Activated CD4-positive, alpha-beta T cell treated with anti-CD3 and anti-CD28 coated beads, Interleukin-10, Interleukin-2, amounts not matched to agents 100 ng/mL and 50 ng/mL, durations not matched to agents 16 hours and 8 hours (primary cell): ENCODE data around the gene ATP2B2.
"Not testable (repeated sequence)": the region's sequence is repeated elsewhere in the genome, so short reads cannot be mapped to it uniquely, and the experiment has no call there.

Experiments used
- DNase-seq: peaks from one replicate; pipeline ENCODE4 v3.0.0-alpha.2; 2020

ATP2B2 gene

GRCh38 chr3:10505050-10505790 is at the start of gene ATP2B2:
Gene ATP2B2 (minus strand): TSS chr3:10505586. CDS start chr3:10449543, 56,043 bp downstream.
- no peak for DNase-seq

- DNase-seq: no peak
Measured at GRCh38 chr3:10554746-10555145, 49.4 kb upstream of the ATP2B2 start.

DNA sequence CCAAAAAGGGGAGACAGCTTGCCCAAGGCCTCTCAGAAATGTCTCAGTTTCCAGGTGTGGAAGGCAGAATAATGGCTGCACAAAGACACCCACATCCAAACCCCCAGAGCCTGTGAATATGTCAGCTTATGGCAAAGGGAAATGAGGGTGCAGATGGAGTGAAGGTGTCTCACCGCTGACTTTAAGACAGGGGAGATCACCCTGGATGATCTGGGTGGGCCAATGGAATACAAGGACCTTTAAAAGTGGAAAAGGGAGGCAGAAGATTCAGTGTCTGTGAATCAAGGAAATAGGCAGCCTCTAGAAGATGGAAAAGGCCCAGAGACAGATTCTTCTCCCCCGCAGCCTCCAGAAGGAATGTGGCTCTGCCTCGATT is 48.8 kb upstream of the ATP2B2 start:
- DNase-seq: no peak

GRCh38 chr3:10553591-10554235 is 48.3 kb upstream of the ATP2B2 start:
- no peak for DNase-seq

- DNase-seq: peak; percentile 68
Measured at GRCh38 chr3:10552631-10552943, 47.2 kb upstream of the ATP2B2 start.

GRCh38 chr3:10551821-10552630 is 46.6 kb upstream of the ATP2B2 start:
- DNase-seq: peak; percentile 91

DNA sequence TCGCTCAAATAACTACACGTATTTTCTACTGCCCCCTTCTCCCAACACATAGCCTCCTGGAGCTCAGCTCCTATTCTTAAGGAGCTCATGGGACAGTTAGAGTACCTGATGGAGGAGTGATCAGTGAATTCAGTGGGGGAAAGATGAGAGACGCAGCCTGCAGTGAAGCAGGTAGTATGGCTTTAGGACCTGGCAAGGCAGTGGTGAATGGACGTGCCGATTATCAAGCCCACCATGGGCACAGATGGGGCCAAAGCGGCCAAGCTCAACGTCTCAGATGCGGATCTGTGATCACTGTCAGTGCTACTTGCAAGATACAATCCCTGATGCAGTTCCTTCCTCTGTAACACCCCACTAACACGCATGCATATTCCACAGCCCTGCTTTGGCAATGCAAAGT is 45.8 kb upstream of the ATP2B2 start:
- DNase-seq: no peak

GRCh38 chr3:10550705-10551104 is 45.3 kb upstream of the ATP2B2 start:
- no peak for DNase-seq

- DNase-seq: no peak
Measured at GRCh38 chr3:10549617-10550230, 44.3 kb upstream of the ATP2B2 start.

- peak; percentile 78 for DNase-seq
Measured at GRCh38 chr3:10548992-10549391, 43.6 kb upstream of the ATP2B2 start.

DNA sequence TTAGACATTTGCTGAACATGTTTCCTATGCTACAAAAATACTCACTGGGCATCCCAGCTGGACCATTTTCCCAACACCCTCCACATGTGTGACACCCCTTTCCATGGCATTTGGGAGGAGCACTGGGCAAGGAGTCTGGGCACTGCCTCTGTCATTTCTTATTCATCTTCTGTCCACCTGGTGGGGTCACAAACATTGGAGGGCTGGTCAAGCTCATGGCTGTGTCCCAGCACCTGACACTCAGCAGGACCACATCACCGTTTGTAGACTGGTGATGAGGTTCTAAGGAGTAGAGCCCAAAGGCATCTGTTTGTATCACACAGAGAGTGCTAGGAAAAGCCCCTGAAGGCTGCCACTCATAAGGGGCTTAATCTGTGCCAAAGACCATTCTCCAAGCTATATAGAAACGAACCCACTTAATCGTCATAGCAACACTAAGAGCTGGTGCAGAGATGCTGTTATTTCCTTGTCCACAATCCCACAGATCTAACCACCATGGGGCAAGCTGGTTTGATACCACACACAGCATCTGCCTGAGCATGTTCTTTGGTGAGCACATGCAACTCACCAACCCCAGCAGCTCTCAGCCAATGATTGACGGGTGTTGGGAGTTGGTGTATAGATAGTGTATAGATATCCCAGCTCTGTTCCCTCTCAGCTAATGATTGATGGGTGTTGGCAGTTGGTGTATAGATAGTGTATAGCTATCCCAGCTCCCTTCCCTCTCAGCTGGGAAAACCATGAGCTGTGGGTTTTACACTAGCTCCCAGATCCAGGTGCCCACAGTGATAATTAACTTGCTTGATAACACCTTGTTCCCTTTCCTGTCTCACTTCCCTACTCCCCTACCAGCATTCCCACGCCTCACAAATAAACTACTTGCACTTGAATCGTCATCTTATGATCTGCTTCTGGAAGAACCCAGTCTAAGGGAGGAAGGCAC is 42.7 kb upstream of the ATP2B2 start:
- DNase-seq: peak; percentile 38

DNA sequence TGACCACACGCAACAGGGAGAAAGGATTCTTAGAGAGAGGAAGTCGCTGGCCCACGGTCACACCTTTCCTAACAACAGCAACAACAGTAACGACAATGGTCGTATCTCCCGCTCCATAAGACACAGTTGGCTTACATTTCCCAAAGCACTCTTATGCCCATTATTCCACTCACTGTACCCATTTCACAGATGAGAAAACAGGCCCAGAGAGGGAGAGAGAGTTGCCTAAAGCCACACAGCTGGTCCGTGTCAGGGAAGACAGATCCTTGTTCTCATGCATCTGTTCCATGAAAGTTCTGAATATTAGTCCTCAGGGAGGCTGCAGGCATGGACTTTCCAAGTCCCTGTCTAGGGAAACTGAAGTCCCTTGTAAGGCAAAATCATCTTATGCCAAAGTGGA is 42.0 kb upstream of the ATP2B2 start:
- DNase-seq: no peak

DNA sequence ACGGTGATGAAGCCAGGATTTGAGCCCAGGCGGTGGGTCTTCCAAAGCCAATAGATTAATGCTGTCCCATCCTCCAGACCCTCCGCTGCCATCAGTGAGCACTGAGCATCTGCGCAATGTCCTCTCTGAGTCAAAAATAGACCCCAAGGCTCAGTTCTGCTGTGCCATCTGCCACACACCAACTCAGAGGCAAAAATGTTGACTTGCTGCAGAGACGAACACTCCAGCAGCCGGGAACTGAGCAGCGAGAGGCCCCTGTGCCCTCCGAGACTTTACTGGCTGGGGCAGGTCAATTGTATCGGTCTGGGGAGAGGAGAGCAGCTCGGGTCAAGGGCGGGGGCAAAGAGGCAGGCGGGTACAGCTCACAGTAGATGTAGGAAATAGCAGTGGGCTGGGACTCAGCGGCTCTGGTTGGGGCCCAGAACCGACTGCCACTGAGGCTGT is 41.5 kb upstream of the ATP2B2 start:
- DNase-seq: no peak

DNA sequence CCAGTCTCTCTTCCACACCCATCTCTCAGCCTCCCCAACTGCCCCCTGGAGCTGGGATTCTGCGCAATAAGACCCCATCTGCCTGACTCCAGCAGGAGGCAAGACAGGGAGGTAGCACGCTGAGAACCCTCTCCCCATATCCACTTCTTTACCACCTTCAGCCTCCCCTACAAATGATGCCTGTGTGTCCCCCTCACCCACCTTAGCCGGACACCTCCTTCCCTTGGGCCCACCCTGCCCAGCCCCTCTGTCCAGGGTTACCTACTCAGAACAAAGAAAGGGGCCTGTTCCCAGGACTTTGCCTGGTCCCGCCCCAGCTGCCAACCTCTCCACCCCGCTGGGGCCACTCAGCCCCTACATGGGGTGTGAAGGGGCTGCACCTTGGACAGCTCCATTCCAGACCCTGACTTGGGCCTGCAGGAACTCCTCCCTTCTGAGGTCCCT is 40.8 kb upstream of the ATP2B2 start:
- DNase-seq: no peak

GRCh38 chr3:10542518-10542917 is 37.1 kb upstream of the ATP2B2 start:
- no peak for DNase-seq

- not testable (repeated sequence) for DNase-seq
Measured at GRCh38 chr3:10540347-10540746, 35.0 kb upstream of the ATP2B2 start.

DNA sequence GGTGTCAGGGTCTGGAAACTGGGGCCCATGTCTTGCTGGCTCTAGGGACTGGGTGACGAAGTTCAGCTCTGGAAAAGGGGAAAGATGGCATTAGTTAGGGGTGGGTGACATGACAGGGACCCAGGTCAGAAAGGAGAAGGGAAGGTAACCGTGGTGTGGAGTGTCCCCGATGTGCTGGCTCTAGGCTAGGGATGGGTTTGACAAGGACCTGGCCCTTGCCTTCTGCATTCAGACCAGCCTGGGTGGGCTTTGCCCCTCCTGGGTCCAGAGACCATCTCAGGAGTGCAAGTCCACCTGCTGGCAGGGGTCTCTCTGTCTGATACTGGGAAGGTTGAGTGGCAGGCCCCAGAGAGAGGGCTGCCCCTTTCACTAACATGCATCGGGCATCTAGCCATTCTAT is 28.7 kb upstream of the ATP2B2 start:
- DNase-seq: no peak

GRCh38 chr3:10533737-10534023 is 28.3 kb upstream of the ATP2B2 start:
- no peak for DNase-seq

DNA sequence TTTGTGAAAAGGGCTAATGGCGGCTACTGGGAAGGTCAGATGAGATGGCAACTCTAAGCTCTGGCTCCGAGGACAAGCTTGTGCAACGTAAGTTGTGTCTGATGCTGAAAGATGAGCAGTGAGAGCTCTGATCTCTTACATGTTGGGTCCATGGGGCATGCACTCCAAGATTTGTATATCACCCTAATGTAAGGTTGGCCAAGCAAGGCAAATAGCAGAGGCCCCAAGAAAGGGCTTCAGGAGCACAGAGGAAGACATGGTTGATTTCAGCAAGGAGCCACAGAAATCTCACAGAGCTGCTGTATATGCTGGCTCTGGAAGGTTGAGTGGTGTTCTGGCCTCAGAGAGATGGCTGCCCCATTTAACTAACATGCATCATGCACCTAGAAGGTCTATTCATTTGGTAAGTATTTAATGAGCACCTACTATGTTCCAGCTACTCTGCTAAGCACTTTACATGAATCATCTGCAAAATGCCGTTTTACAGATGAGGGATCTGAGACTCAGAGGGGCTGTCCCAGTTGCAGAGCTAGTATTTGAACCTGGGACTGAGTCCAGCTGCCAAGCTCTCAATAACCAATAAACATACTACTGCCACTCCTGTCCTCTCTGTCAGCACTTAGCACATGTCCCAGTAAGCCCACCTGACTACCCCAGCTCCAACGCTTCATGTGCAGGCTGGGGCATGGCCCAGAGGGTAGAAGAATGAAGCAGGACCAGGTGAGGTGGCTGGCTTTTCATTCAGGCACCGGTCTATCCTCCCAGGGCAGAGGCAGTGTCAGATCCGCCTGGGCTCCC is 27.8 kb upstream of the ATP2B2 start:
- no peak for DNase-seq

GRCh38 chr3:10531031-10531430 is 25.6 kb upstream of the ATP2B2 start:
- DNase-seq: no peak

DNA sequence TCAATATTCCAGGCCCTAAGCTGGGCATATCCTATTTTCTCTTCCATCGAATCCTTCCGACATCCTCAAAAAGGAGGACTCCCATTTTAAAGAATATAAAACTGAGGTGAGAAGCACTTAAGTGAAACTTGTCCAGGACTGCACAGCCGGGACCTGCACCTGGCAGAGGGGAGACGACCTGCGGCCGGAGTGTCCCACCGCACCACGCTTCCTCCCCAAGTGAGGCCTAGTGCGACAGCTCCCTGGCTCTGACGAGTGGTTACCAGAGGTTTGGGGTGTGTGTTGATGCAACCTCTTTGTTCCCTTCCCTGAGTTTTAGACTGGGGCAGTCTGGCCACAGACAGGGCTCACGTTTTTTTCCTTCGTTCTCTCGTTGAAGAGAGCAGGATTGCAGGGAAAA is 24.9 kb upstream of the ATP2B2 start:
- DNase-seq: no peak

- no peak for DNase-seq
Measured at GRCh38 chr3:10529809-10530208, 24.4 kb upstream of the ATP2B2 start.
